ENCODE measurements around the gene UGGT1.

GRCh38 chr2:128169094-128169493 lies 78.1 kb downstream of the UGGT1 start:
- TF ChIP-seq, protein P1, sequence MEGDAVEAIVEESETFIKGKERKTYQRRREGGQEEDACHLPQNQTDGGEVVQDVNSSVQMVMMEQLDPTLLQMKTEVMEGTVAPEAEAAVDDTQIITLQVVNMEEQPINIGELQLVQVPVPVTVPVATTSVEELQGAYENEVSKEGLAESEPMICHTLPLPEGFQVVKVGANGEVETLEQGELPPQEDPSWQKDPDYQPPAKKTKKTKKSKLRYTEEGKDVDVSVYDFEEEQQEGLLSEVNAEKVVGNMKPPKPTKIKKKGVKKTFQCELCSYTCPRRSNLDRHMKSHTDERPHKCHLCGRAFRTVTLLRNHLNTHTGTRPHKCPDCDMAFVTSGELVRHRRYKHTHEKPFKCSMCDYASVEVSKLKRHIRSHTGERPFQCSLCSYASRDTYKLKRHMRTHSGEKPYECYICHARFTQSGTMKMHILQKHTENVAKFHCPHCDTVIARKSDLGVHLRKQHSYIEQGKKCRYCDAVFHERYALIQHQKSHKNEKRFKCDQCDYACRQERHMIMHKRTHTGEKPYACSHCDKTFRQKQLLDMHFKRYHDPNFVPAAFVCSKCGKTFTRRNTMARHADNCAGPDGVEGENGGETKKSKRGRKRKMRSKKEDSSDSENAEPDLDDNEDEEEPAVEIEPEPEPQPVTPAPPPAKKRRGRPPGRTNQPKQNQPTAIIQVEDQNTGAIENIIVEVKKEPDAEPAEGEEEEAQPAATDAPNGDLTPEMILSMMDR (conservative IDR thresholded peaks at IDR 0.05; ENCODE audit: low read length): no peak
- TF ChIP-seq EZH2phosphoT487 (IDR thresholded peaks at IDR 0.05; ENCODE audit: borderline replicate concordance): no peak
